AG20443 (cell line): ENCODE results near the gene PNLIPRP3.
"Not testable (repeated sequence)": the region's sequence is repeated elsewhere in the genome, so short reads cannot be mapped to it uniquely, and the experiment has no call there.

Source experiments
- DNase-seq: peaks from one replicate; pipeline ENCODE4 v3.0.0; 2012; ENCODE audit warnings: low spot score, mixed read lengths

PNLIPRP3 gene

DNA sequence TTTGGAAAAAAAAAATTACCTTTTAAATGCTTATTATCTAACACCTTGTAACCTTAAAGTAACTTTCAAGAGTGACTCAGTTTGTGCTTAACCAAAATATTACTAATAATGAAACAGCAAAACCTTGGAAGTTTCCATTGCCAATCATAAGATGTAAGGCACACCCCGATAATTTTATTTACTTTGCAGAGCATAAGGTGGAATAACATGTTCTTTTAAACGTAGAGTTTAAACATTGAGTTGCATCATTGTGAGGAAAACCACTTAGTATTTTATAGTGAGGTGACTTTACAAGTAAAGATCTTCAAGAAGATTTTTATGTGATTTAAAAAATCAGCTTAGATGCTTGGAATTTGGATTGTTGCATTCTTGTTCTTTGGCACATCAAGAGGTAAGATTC, at the start of gene PNLIPRP3:
TSS of gene PNLIPRP3 (plus strand) at position 177 of the 400 bp plus-strand sequence. CDS start at position 343, 166 bp downstream.
- DNase-seq = no peak

DNA sequence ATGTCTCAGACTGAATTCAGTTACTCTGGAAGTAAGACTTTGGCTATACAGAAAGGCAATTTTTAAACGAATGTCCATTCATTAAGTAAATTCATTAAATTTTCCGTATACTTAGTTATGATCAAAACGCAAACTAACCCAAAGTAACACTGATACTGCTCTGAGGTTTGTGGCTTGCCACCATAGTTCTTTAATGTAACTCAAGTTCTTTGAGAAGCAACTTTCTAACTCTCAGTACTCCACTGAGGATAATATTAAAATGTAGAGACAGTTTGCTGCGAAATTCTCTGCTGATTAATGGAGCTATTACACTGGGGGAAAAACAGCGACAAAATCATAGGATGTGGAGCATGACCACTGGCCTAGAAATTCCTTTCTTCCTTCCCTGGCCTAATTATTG, 45.4 kb upstream of the PNLIPRP3 start:
- no peak for DNase-seq

DNA sequence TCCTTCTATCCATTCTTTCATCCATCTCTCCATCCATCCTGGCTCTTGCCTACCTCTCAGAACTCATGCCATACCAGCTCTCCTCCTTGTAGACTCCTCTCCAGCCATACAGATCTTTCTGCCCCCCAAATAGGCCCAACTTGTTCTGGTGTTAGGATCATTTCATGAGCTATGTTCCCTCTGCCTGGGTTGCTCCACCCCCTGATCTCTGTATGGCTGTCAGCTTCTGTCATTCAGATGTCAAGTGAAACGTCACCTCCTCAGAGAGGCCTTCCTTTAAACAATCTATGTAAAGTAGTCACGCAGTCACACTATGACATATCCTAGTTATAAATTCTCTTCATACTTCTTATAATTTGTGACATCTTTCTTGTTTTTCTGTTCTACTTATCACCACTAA, 42.3 kb upstream of the PNLIPRP3 start:
- DNase-seq = no peak

DNA sequence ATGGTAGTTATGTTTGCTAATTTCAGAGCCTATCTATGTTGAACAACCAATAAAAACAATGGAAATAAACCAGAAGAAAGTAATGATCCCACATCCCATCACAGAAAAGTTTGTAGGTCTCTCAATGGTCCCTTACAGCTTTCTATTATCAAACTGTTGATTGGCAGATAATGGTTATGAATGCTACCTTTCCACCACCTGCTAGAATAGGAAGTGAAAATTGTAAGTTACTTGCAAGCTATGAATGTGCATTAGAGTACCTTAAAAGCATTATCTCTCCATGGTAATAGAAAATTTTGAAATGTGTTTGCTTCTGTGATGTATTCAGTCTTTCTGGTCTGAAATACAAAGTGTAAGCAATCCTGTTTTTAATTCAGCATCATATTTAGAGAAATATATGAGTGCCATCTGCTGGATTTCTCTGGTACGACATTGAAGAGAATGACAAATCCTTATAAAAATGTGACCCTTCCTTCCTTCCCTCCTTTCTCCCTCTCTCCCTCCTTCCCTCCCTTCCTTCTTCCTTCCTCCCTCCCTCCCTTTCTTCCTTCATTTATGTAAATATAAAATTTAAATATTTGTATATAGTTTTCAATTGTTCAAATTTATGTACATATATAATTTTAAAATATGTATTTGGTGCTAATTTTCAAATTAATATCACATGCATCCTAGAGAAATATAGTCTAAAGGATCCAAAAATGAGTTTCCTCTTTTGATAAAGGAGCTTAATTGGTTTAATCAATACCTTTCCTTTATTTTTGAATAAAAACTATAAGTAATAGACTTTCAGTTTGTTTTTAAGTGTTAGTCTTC, 41.4 kb upstream of the PNLIPRP3 start:
- peak; percentile 17 for DNase-seq

DNA sequence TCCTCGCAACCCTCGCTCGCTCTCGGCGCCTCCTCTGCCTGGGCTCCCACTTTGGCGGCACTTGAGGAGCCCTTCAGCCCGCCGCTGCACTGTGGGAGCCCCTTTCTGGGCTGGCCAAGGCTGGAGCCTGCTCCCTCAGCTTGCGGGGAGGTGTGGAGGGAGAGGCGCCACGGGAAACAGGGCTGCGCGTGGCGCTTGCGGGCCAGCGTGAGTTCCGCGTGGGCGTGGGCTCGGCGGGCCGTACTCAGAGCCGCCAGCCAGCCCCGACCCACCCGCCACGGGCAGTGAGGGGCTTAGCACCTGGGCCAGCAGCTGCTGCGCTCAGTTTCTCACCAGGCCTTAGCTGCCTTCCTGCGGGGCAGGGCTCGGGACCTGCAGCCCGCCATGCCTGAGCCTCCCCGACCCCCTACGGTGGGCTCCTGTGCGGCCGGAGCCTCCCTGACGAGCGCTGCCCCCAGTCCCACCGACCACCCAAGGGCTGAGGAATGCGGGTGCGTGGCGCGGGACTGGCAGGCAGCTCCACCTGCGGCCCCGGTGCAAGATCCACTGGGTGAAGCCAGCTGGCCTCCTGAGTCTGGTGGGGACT, 34.3 kb upstream of the PNLIPRP3 start:
- not testable (repeated sequence) for DNase-seq

DNA sequence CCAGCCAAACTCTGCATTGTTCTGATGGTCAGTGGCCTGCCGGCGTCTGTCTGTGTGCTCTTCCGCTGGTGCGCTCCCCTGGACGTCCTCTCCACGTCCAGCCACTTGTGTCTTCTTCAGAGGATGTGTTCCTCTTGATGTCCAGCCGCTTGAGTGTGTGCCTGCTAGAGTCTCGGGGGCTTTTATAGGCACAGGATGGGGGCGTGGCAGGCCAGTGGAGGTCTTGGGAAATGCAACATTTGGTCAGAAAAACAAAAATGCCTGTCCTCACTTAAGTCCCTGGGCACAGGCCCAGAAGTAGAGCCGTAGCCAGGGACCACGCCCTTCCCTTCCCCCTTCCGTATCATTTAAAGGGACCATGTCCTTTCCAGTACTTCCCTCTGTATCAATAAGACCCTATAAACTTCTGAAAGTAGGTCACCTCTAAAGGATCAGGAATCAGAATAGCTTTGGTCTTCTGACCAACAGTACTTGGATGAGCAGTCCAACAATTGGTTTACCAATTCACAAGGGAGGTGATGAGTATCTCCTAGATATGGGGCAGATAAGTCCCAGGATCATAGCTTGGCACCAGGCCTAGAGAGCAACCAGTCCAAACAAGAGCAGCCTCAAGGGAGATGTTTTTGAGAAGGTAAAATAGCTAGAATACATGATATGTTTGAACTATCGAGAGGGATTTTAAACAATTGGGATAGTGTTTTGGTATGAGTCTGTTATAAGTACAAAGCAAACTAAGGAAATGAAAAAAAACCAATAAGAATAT, 32.2 kb upstream of the PNLIPRP3 start:
- no peak for DNase-seq

DNA sequence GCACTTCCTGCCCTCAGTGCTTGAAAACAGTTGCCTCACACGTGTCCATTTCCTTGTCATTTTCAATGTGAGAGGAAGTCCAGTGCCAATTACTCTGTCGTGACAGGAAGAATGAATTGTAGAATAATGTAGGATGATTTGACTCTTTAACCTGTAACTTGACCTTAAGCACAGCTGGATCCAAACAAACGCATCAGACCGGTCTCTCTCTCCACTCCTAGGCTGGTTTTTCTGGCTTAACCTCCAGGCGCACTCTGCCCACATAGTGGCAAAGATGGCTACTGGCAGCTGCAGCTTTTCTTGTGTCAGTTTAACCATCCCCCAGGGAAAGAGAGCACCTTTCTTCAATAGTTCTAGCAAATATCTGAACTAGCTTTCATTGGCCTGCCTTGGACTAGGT, 29.4 kb upstream of the PNLIPRP3 start:
- no peak for DNase-seq

DNA sequence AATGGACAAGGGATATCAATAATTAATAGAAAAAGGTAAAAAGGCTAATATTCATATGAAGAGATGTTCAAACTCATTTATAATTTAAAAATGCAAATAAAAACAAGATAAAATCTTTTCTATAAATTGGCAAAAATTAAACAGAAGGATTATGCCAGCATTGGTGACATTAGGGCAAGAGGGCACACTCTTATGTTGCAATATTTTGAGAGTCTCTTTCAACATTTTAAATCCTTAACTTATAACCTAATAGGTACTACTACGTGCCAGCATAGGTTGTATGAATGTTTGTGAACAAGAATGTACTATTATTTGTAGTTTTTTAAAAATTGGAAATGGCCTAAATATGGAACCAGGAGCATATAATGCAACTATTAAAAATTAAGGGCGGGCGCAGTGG, 24.8 kb upstream of the PNLIPRP3 start:
- DNase-seq = no peak

DNA sequence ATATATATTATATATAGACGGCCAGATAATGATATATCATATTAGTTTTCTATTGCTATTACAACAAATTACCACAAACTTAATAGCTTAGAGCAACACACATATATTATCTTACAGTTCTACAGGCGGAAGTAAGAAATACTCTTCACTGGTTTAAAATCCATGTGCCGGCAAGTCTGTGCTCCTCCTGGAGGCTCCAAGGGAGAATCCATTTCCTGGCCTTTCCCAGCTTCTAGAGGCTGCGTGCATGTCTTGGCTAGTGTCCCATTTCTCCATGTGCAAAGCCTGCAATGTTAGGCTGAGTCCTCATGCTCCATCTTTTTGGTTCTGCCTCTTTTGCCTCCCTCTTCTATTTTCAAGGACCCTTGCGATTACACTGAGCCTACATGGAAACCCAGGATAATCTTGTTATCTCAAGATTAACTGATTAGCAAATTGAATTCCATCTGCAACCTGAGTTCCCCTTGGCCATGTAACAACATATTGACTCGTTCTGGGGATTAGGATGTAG, 23.9 kb upstream of the PNLIPRP3 start:
- DNase-seq = no peak

DNA sequence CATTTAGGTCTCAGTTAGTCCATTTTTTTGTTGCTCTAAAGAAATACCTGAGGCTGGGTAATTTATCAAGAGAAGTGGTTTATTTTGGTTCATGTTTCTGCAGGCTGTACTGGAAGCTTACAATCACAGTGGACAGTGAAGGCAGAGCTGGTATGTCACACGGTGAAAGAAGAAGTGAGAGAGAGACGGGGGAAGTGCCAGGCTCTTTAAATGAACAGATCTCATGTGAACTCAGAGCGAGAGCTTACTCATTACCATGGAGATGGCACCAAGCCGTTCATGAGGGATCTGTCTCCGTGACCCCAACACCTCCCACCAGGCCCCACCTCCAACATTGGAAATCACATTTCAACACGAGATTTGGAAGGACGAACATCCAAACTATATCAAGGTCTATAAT, 18.9 kb upstream of the PNLIPRP3 start:
- no peak for DNase-seq

DNA sequence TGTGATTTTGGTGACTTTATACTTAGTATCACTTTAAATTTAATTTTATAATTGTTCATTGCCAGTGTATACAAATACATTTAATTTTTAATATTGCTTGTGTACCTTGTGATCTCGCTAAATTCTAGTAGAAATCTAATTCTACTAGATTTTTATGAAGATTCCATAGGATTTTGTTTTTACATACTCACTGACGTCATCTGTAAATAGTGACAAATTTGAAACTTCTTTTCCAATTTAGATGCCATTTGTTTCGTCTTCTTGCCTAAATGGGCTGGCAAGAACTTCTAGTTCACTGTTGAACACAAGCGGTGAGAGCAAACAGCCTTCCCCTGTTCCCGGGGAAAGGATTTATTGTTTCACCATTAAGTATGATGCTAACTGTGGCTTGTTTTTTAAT, 17.3 kb upstream of the PNLIPRP3 start:
- no peak for DNase-seq

DNA sequence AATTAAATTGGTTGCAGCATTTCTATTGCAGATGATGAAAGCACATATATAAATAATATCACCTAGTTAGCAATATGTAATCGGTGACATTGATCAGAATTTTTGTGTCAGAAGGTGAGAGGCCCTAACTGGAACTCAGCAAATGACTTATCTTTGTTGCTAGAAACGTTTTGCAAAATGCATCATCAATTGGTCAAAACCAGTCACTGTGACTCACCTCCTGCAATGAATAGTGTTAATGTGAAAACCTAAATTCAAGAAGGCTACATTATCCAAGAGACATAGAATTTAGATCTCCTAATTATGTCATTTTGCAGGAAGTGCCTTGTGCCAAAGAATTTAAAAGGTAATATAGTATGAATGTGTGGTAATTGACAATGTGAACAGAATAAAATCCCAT, 9.8 kb upstream of the PNLIPRP3 start:
- no peak for DNase-seq

DNA sequence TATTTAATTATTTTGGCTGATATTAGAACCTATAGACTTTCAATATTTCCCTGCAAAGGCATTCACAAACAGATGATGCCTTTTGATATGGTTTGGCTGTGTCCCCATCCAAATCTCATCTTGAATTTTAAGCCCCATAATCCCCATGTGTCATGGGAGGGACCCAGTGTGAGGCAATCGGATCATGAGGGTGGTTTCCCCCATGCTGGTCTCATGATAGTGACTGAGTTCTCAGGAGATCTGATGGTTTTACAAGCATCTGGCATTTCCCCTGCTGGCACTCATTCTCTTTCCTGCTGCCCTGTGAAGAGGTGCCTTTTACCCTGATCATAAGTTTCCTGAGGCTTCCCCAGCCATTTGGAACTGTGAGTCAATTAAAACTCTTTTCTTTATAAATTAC, 9.3 kb upstream of the PNLIPRP3 start:
- no peak for DNase-seq

DNA sequence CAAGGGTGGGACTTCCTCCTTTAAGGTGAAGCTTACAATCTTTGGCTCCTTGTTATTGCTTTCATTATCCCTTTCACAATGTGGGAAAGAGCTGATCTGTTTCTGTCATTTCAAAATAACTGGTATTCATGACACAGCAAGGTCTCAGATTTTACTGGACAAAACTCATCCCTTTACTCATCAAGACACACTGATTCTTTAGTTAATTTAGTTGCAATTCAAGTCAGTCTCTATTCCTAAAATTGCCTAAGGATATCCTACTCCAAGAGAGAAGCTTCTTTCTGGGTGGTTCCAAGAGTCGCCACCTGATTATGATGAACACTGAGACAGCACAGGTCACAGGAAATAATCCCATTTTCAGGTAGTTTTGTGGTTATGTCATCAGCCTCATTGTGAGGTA, 5.8 kb upstream of the PNLIPRP3 start:
- no peak for DNase-seq

DNA sequence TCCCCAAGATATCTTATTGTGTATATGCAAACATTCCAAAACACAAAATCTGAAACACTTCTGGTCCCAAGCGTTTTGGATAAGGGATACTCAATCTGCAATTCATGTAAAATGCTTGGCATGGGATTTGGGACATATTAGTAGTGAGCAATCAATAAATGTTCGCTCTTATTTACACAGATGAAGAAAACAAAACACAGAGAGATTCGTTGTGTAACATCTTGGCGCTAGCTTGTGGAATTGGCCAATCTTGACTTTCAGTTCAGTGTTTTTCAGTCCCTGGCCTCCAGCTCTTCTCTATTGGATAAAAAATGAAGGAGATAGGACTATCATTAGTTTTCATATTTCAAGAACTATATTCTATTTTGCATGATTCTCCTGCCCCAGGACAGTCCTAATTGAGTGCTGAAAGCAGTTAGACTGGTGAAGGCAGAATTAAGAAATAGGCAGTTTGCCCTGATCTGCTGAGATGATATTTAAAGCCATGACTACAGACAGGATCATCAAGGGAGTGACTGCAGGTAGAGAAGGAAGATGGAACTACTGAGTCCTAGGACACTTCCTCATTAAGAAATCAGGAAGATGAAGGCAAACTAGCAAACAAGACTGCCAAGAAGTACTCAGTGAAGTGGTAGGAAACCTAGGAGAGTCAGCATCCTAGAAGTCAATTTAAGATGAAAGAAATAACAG, 1.8 kb downstream of the PNLIPRP3 start:
- DNase-seq = no peak

DNA sequence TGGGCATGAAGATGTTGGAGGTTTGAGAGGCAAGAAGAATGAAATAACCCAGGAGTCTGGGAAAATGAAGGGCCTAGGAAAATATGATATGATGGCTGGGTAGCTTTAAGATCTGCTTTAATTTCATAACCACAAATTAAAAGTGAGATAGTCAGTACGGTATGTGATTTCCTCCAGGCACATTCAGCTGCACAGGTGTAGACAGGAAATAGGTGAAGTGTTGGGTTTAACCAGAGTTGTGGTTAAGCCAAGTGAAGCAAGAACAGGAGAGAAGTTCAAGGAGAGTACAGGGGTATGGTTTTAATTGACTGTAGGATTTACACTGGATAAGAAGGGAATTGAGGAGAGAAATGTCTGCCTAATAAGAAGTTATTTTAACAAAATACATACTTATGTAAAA, 2.6 kb downstream of the PNLIPRP3 start:
- no peak for DNase-seq

DNA sequence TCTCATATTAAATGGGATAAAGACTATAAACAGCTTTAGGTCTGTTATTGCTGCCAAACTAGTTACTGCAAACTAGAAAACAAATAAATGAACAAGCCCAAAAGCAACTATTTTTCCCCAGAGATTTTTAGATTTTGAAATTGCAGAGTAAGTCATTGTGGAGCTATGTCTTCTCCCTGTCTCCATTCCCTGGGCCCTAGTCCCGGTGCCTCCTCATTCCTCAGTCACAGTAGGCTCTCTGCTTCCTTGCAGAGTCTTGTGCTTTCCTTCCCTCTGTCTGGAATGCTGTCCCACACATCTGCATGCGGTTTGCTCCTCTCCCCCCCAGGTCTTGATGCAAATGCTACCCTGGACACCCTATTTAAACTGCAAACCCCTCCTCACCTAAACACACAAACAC, 4.0 kb downstream of the PNLIPRP3 start:
- DNase-seq = no peak

DNA sequence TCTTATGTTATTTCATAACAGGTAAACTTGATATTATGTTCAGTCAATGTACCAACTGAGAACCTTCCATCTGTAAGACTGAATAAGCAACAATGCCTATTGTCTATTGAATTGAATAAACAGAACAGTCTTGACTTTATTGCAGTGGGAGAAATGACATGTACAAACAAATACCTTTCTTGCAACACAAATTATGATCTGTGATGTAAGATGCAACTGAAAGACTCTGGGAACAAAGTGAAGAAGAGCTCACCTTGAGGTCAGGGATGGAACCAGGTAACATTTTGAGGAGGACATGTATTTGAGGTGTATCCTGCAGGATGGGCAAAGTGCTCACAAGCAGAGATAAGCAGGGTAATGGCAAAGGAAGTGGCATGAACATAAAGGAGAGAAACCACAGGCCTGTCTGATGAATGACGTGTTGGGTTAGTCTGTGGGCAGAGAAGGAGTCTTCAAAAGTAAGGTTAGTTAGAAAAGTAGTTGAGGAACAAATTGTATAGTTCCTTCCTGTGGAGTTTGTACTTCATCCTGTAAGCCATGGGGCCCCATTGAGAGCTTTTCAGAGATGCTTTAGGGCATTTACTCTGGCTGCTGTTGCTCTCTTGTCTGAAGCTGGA, 9.5 kb downstream of the PNLIPRP3 start:
- DNase-seq = no peak

DNA sequence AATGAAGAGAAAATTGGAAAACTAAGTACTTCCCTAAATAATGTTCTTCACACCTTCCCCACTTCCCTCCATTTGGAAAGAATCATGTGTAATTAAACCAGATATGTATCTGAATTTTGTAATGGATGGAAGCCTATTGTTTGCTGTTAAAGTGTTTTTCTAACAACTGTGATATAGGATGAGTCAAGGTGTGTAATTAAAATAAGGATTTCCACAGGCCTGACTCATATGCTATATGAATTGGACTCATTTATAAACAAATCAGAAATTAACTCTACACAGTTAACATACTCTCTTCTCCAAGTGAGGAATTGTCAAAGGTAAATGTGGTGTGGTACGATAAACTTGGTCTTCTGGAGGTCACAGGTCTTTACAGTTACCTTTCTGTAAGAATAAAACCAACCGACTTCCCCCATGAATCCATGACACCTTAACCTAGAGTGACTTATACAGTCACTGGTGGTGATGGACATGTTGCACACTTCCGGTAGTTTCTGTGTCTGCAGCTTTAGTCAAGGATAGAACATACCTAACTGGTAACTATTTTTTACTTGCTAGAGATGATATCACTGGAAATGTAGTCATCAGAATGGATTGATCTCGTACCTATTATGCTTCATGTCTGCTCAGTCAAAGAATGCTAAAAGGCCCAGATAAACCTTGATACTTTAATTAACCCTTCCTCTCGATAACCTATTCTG, 12.8 kb downstream of the PNLIPRP3 start:
- no peak for DNase-seq

DNA sequence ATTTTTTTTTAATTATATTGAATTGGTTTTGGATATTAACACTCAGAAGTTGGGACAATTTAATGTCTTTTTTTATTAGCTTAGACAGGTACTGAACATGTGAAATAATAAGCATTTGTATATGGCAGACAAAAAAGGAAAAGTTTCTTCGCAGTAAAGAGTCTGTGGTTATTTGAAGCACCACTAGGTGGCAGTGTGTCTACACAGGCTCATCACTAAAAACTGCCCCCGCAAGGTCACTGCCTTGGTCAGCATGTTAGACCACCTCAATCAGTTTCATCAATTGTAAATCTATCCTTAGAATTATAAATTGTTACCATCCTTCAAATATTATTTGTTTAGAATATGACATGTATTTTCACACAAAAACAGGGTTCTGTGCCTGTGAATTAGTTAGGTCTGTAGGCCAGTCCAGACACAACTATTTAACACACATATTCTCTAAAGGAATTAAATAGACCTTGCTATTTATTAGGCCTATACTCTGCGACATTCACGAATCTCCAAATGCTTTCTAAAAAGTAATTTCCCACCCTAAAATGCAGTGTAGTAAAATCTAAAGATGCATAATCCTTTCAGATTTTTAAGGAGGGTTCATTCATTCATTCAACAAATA, 17.0 kb downstream of the PNLIPRP3 start:
- DNase-seq = peak; percentile 50

DNA sequence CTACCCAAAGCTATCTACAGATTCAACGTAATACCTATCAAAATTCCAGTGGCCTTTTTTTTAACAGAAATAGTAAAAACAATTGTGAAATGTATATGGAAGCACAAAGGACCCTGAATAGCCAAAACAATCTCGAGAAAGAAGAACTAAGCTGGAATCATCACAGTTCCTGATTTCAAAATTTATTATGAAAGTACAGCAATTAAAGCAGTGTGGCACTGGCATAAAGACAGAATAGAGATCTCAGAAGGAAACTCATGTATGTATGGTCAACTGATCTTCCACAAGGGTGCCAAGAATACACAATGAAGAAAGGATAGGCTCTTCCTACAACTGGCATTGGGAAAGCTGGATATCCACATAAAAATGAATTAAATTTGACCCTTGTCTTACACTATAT, 23.2 kb downstream of the PNLIPRP3 start:
- no peak for DNase-seq
